NT2/D1 (cell line): ENCODE data around the gene ANKRD53.
"Not testable (repeated sequence)": the region's sequence is repeated elsewhere in the genome, so short reads cannot be mapped to it uniquely, and the experiment has no call there.

Experiments used
- DNase-seq: peaks from one replicate; pipeline ENCODE4 v3.0.0-alpha.2; 2011; ENCODE audit warnings: low read depth, low spot score
- H3K27me3 ChIP-seq: 2 replicates; pipeline ENCODE4 v1.6.0; 2011; ENCODE audit warnings: mild to moderate bottlenecking; ENCODE audit not compliant: insufficient read length, insufficient read depth
- H3K36me3 ChIP-seq: 2 replicates; pipeline ENCODE4 v1.6.1; 2011; ENCODE audit warnings: mild to moderate bottlenecking, low read length, mixed read lengths; ENCODE audit not compliant: insufficient read depth, insufficient read length
- H3K4me1 ChIP-seq: 2 replicates; pipeline ENCODE4 v1.5.1; 2011; ENCODE audit not compliant: insufficient read depth, insufficient read length
- H3K4me3 ChIP-seq: 2 replicates; pipeline ENCODE4 v1.5.1; 2011; ENCODE audit warnings: low read depth; ENCODE audit not compliant: insufficient read length
- H3K9ac ChIP-seq: 2 replicates; pipeline ENCODE4 v1.6.0; 2011; ENCODE audit warnings: low read depth; ENCODE audit not compliant: insufficient read length
- H3K9me3 ChIP-seq: 2 replicates; pipeline ENCODE4 v1.5.1; 2011; ENCODE audit warnings: mild to moderate bottlenecking, low read length; ENCODE audit not compliant: insufficient read depth
- SUZ12 ChIP-seq: IDR thresholded peaks from 2 replicates; pipeline ENCODE4 v1.6.1; 2011; ENCODE audit not compliant: insufficient read length, insufficient read depth; ENCODE audit errors: extremely low read depth
- YY1 ChIP-seq: IDR thresholded peaks from 2 replicates; pipeline ENCODE4 v1.6.1; 2011; ENCODE audit not compliant: insufficient read length, insufficient read depth
- ZNF274 ChIP-seq: IDR thresholded peaks from 2 replicates; pipeline ENCODE4 v1.6.1; 2011; ENCODE audit warnings: mild to moderate bottlenecking, low read depth, low read length

Gene ANKRD53

GRCh38 chr2:71006955-71007799 is 28.7 kb downstream of the ANKRD53 start:
- TF ChIP-seq SUZ12 (no peak), ZNF274 (no peak), YY1 (no peak)
- no peaks in the 10 kb centered on the region for H3K36me3 ChIP-seq
- DNase-seq: no peak
- H3K9me3 ChIP-seq: peaks cover 11% of the 10 kb centered on the region; the same call in 1 of the 2 replicates
- peaks cover 3% of the 10 kb centered on the region for H3K4me1 ChIP-seq
- H3K4me3 ChIP-seq: no peak overlapping the region
- no peaks in the 10 kb centered on the region for H3K27me3 ChIP-seq
- no peak overlapping the region for H3K9ac ChIP-seq

- DNase-seq: no peak
- H3K4me1 ChIP-seq: peaks cover 1% of the 10 kb centered on the region
- H3K9ac ChIP-seq: no peak overlapping the region
- no peak overlapping the region for H3K4me3 ChIP-seq
- no peaks in the 10 kb centered on the region for H3K36me3 ChIP-seq
- peaks cover 10% of the 10 kb centered on the region; the same call in 1 of the 2 replicates for H3K9me3 ChIP-seq
- TF ChIP-seq YY1 (no peak), SUZ12 (no peak), ZNF274 (no peak)
- H3K27me3 ChIP-seq: no peaks in the 10 kb centered on the region
Observed at GRCh38 chr2:71008342-71008741, 29.9 kb downstream of the ANKRD53 start.

GRCh38 chr2:71011786-71012185 is 33.4 kb downstream of the ANKRD53 start:
- not testable (repeated sequence) for H3K27me3 ChIP-seq, H3K4me1 ChIP-seq, H3K4me3 ChIP-seq, DNase-seq, H3K9ac ChIP-seq, H3K36me3 ChIP-seq, H3K9me3 ChIP-seq

- Histone ChIP-seq H3K9me3 (no peaks in the 10 kb centered on the region), H3K36me3 (no peaks in the 10 kb centered on the region), H3K9ac (no peak overlapping the region), H3K4me3 (no peak overlapping the region), H3K4me1 (no peaks in the 10 kb centered on the region), H3K27me3 (no peaks in the 10 kb centered on the region)
- DNase-seq: no peak
- no peak for TF ChIP-seq ZNF274
- no peak for TF ChIP-seq SUZ12
- no peak for TF ChIP-seq YY1
Observed at GRCh38 chr2:71018625-71019024, 40.2 kb downstream of the ANKRD53 start.

- not testable (repeated sequence) for H3K4me3 ChIP-seq, DNase-seq, H3K4me1 ChIP-seq, H3K9me3 ChIP-seq, H3K27me3 ChIP-seq, H3K36me3 ChIP-seq, H3K9ac ChIP-seq
Observed at GRCh38 chr2:71019989-71020388, 41.6 kb downstream of the ANKRD53 start.

- H3K9me3 ChIP-seq, H3K36me3 ChIP-seq, H3K4me1 ChIP-seq, H3K9ac ChIP-seq, DNase-seq, H3K27me3 ChIP-seq, H3K4me3 ChIP-seq: not testable (repeated sequence)
Observed at GRCh38 chr2:71021394-71021793, 43.0 kb downstream of the ANKRD53 start.

GRCh38 chr2:71023553-71024243 is 45.3 kb downstream of the ANKRD53 start:
- not testable (repeated sequence) for H3K9ac ChIP-seq, H3K36me3 ChIP-seq, H3K4me1 ChIP-seq, H3K9me3 ChIP-seq, H3K4me3 ChIP-seq, DNase-seq, H3K27me3 ChIP-seq
